HEK293 (cell line): Measurements from ENCODE around the gene CDH8.

ENCODE experiments used
- CTCF ChIA-PET: fragments of 350-600 bp; formaldehyde crosslinking; extraction: SDS; loops from one replicate; lab custom pipeline; 2021; ENCODE audit warnings: antibody characterized with exemption; lab: Yijun Ruan, JAX
- POLR2A ChIA-PET: fragments of 300-600 bp; formaldehyde crosslinking; extraction: SDS; loops from one replicate; lab custom pipeline; 2020; ENCODE audit warnings: antibody characterized with exemption, inconsistent platforms; lab: Yijun Ruan, JAX
- H3K27ac ChIP-seq: fragments of 200-500 bp; sonication (Bioruptor generic); 2 replicates; pipeline ENCODE4 v1.5.1; 2014; ENCODE audit warnings: low read depth, low read length, control low read depth, inconsistent platforms; ENCODE audit errors: extremely low read depth
- H3K36me3 ChIP-seq, 2 experiments: fragments of 200-500 bp in 1 of 2; sonication (Bioruptor generic) in 1 of 2; 1 replicate in 1 of 2; 2 replicates in 1 of 2; pipeline ENCODE4 v1.5.1; 2014 to 2017; ENCODE audit warnings: inconsistent platforms in 2 of 2, low read length in 2 of 2; ENCODE audit not compliant: control insufficient read depth in 2 of 2, insufficient read depth in 1 of 2
- H3K4me1 ChIP-seq: fragments of 200-500 bp; sonication (Bioruptor generic); 2 replicates; pipeline ENCODE4 v1.5.1; 2014; ENCODE audit warnings: mild to moderate bottlenecking, low read length, inconsistent platforms; ENCODE audit not compliant: control insufficient read depth, insufficient read depth
- H3K4me3 ChIP-seq: 2 replicates; pipeline ENCODE4 v1.5.1; 2011; ENCODE audit warnings: low read depth, mild to moderate bottlenecking, control low read depth, low read length, moderate library complexity
- H3K9me3 ChIP-seq: fragments of 200-500 bp; sonication (Bioruptor generic); 2 replicates; pipeline ENCODE4 v1.5.1; 2014; ENCODE audit warnings: low read depth, low read length, inconsistent platforms; ENCODE audit not compliant: control insufficient read depth, insufficient read depth
- HOXC10 ChIP-seq: sonication (generic); formaldehyde crosslinking; IDR thresholded peaks from 2 replicates; pipeline ENCODE4 v1.8.1; 2023; ENCODE audit warnings: mild to moderate bottlenecking, missing genetic modification reagents
- OSR2 ChIP-seq: fragments of 450-650 bp; formaldehyde crosslinking; IDR thresholded peaks from 2 replicates; pipeline ENCODE4 v1.5.1; 2016; ENCODE audit warnings: missing biosample characterization, missing genetic modification characterization
- PRDM2 ChIP-seq: fragments of 450-650 bp; formaldehyde crosslinking; IDR thresholded peaks from 2 replicates; pipeline ENCODE4 v1.5.1; 2016; ENCODE audit warnings: missing biosample characterization, missing genetic modification characterization, borderline replicate concordance
- SETDB1 ChIP-seq: IDR thresholded peaks from one replicate; pipeline ENCODE4 v1.6.1; 2017; ENCODE audit warnings: mild to moderate bottlenecking, low read length, moderate library complexity, mixed read lengths; ENCODE audit not compliant: insufficient read length
- YY1 ChIP-seq: fragments of 450-650 bp; formaldehyde crosslinking; IDR thresholded peaks from 2 replicates; pipeline ENCODE4 v1.5.1; 2018; ENCODE audit warnings: missing biosample characterization, missing genetic modification characterization
- ZBTB20 ChIP-seq: fragments of 450-650 bp; formaldehyde crosslinking; IDR thresholded peaks from 2 replicates; pipeline ENCODE4 v1.5.1; 2016; ENCODE audit warnings: missing biosample characterization, missing genetic modification characterization
- ZBTB21 ChIP-seq: fragments of 450-650 bp; formaldehyde crosslinking; IDR thresholded peaks from 2 replicates; pipeline ENCODE4 v1.5.1; 2017; ENCODE audit warnings: missing biosample characterization, missing genetic modification characterization
- ZNF175 ChIP-seq: fragments of 450-650 bp; formaldehyde crosslinking; IDR thresholded peaks from 2 replicates; pipeline ENCODE4 v1.5.1; 2016; ENCODE audit warnings: missing biosample characterization, missing genetic modification characterization
- ZNF18 ChIP-seq: fragments of 450-650 bp; formaldehyde crosslinking; IDR thresholded peaks from 2 replicates; pipeline ENCODE4 v1.5.1; 2016; ENCODE audit warnings: missing biosample characterization, missing genetic modification characterization
- ZNF184 ChIP-seq: fragments of 450-650 bp; IDR thresholded peaks from 2 replicates; pipeline ENCODE4 v1.5.1; 2018; ENCODE audit warnings: missing biosample characterization, mild to moderate bottlenecking, missing genetic modification characterization
- ZNF19 ChIP-seq: fragments of 450-650 bp; formaldehyde crosslinking; IDR thresholded peaks from 2 replicates; pipeline ENCODE4; 2016; ENCODE audit warnings: missing biosample characterization, missing genetic modification characterization, low read depth
- ZNF280C ChIP-seq: fragments of 450-650 bp; formaldehyde crosslinking; IDR thresholded peaks from 2 replicates; pipeline ENCODE4 v1.5.1; 2016; ENCODE audit warnings: missing biosample characterization, missing genetic modification characterization
- ZNF292 ChIP-seq: fragments of 450-650 bp; formaldehyde crosslinking; IDR thresholded peaks from 2 replicates; pipeline ENCODE4 v1.5.1; 2016; ENCODE audit warnings: low read depth, missing biosample characterization, missing genetic modification characterization, borderline replicate concordance
- ZNF335 ChIP-seq: fragments of 450-650 bp; formaldehyde crosslinking; conservative IDR thresholded peaks from 2 replicates; pipeline ENCODE4 v1.5.1; 2016; ENCODE audit warnings: missing biosample characterization, missing genetic modification characterization
- ZNF510 ChIP-seq: fragments of 450-650 bp; formaldehyde crosslinking; IDR thresholded peaks from 2 replicates; pipeline ENCODE4 v1.5.1; 2018; ENCODE audit warnings: mild to moderate bottlenecking, missing genetic modification characterization, missing biosample characterization; ENCODE audit not compliant: insufficient replicate concordance
- TF ChIP-seq, protein P1 (sequence below): fragments of 450-650 bp; formaldehyde crosslinking; IDR thresholded peaks from 2 replicates; pipeline ENCODE4 v1.5.1; 2016; ENCODE audit warnings: missing biosample characterization, missing genetic modification characterization
- TF ChIP-seq, protein P2 (sequence below): fragments of 450-650 bp; formaldehyde crosslinking; IDR thresholded peaks from 2 replicates; pipeline ENCODE4 v1.5.1; 2016; ENCODE audit warnings: missing biosample characterization, missing genetic modification characterization

The CDH8 gene

DNA sequence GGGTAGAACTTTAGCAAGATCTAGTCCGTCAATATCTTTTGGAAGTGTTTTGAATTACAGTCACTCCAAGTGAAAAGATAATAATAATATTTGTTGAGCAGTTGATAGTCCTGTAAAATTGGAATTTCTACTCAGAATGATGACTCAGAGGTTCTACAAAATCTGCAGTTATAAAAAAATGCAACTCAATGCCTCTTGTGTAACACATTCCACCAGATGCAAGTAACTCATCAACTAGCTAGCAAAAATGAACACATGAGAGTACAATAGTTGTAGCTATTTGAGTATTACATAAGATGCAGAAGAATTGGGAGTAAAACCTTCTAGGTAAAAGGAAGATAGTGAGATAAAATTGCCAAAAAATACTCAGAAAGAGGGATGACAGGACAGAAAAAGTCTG, 177.2 kb downstream of the CDH8 start (continued):
- TF ChIP-seq ZNF292 (tag by site-specific recombination) (no peak), ZNF510 (no peak)

DNA sequence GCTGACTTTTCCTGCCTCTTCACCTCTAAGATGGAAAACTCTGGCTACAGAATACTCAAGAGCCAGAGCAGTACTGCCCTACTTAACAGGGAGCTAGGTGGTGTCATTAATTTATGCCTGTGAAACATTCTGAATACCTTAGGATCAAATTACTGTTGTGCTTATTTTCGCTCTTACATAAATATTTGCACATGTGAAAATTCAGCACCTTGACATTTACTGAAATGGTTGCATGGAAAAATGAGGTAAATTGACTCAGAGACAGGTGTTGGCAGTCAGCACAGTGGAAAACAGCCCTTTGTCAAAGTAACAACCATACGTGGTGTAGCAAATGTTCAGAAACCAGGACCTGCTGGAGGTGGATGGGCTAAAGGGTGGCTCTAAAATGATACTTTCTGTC, 193.6 kb downstream of the CDH8 start:
- H3K36me3 ChIP-seq: no peaks in the 10 kb centered on the region
- TF ChIP-seq PRDM2 (tag by site-specific recombination): no peak
- TF ChIP-seq YY1: no peak
- no peak for TF ChIP-seq ZNF184 (tag by site-specific recombination)
- TF ChIP-seq ZBTB21: no peak
- no peak for TF ChIP-seq ZNF335 (tag by site-specific recombination)
- TF ChIP-seq ZNF280C (tag by site-specific recombination): no peak
- no peak for TF ChIP-seq HOXC10 (CRISPR knock-in tag)
- TF ChIP-seq ZBTB20 (tag by site-specific recombination): no peak
- TF ChIP-seq SETDB1: no peak
- no peak for TF ChIP-seq ZNF19
- TF ChIP-seq, protein P1, sequence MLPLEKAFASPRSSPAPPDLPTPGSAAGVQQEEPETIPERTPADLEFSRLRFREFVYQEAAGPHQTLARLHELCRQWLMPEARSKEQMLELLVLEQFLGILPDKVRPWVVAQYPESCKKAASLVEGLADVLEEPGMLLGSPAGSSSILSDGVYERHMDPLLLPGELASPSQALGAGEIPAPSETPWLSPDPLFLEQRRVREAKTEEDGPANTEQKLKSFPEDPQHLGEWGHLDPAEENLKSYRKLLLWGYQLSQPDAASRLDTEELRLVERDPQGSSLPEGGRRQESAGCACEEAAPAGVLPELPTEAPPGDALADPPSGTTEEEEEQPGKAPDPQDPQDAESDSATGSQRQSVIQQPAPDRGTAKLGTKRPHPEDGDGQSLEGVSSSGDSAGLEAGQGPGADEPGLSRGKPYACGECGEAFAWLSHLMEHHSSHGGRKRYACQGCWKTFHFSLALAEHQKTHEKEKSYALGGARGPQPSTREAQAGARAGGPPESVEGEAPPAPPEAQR (tag by site-specific recombination): no peak
- TF ChIP-seq, all 188 proteins: peak for 0
- ChIA-PET CTCF (no interaction called here), POLR2A (no interaction called here)
- no peaks in the 10 kb centered on the region for H3K9me3 ChIP-seq
- H3K4me3 ChIP-seq: no peak overlapping the region
- H3K27ac ChIP-seq: no peak overlapping the region
- H3K4me1 ChIP-seq: no peaks in the 10 kb centered on the region

DNA sequence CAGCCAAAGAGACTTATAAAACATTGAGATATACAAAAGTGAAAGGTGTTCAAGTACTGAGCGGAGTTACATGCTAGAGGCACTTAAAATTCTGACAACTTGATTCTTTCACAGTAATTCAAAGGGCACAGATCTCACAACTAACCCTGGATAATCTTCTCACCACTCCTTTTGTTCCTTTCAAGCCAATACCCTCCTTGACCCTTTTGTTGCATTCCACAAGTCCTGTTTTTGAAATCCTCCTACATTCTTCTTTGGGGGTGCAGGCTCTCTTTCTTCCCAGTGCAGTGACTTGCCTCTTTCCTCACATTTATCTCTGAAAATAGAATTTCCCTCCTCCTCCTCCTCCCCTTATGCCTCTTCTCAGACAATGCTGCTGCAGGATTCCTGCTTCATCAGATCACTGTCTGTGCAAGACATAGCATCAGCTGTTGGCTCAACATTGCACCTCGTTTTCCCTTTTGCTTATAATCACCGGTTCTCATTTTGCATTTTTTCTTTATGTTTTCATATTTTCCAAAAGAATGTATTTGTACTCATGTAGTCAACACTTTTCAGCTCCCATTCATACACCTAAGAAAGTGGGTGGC, 199.3 kb downstream of the CDH8 start:
- Histone ChIP-seq H3K4me1 (no peaks in the 10 kb centered on the region), H3K4me3 (no peak overlapping the region), H3K9me3 (no peaks in the 10 kb centered on the region), H3K27ac (no peak overlapping the region), H3K36me3 (no peaks in the 10 kb centered on the region)
- ChIA-PET POLR2A (no interaction called here), CTCF (no interaction called here)
- TF ChIP-seq ZNF18 (tag by site-specific recombination) (no peak), OSR2 (tag by site-specific recombination) (no peak), ZNF175 (tag by site-specific recombination) (no peak)
- TF ChIP-seq, protein P2, sequence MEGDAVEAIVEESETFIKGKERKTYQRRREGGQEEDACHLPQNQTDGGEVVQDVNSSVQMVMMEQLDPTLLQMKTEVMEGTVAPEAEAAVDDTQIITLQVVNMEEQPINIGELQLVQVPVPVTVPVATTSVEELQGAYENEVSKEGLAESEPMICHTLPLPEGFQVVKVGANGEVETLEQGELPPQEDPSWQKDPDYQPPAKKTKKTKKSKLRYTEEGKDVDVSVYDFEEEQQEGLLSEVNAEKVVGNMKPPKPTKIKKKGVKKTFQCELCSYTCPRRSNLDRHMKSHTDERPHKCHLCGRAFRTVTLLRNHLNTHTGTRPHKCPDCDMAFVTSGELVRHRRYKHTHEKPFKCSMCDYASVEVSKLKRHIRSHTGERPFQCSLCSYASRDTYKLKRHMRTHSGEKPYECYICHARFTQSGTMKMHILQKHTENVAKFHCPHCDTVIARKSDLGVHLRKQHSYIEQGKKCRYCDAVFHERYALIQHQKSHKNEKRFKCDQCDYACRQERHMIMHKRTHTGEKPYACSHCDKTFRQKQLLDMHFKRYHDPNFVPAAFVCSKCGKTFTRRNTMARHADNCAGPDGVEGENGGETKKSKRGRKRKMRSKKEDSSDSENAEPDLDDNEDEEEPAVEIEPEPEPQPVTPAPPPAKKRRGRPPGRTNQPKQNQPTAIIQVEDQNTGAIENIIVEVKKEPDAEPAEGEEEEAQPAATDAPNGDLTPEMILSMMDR (tag by site-specific recombination): no peak
